WTC11 (cell line): ENCODE results near the gene FOXD3. TPM values are rescaled to one million over a fixed set of nuclear protein-coding genes. Genes with fewer than 3 reads are reported as not detected.

ENCODE experiments used
- ATAC-seq: fragments of 200-7000 bp; cut with Tn5 transposase; 2 replicates; pipeline ENCODE4 v1.10.0; 2021; ENCODE audit warnings: mild to moderate bottlenecking, moderate library complexity
- CTCF ChIA-PET: fragments of 300-600 bp; sonication (Branson Sonifier 250); formaldehyde crosslinking; loops from one replicate; lab custom pipeline; 2021; ENCODE audit warnings: antibody characterized with exemption; lab: Charles Lee
- POLR2A ChIA-PET: fragments of 350-600 bp; sonication (Branson Sonifier 250); formaldehyde crosslinking; loops from one replicate; lab custom pipeline; 2021; ENCODE audit warnings: antibody characterized with exemption; lab: Charles Lee
- DNase-seq: peaks from one replicate; pipeline ENCODE4 v3.0.0; 2021; ENCODE audit warnings: low spot score
- H3K27ac Mint-ChIP-seq: 2 replicates; pipeline ENCODE4 v1.8.0; 2021; ENCODE audit warnings: mixed read lengths
- H3K27me3 Mint-ChIP-seq: 2 replicates; pipeline ENCODE4 v1.8.0; 2021; ENCODE audit warnings: low read depth, mild to moderate bottlenecking, moderate library complexity, mixed read lengths
- H3K36me3 Mint-ChIP-seq: 2 replicates; pipeline ENCODE4 v1.8.0; 2021; ENCODE audit warnings: mixed read lengths
- H3K4me1 Mint-ChIP-seq: 2 replicates; pipeline ENCODE4 v1.8.0; 2022; ENCODE audit warnings: mixed read lengths
- H3K4me3 Mint-ChIP-seq: 2 replicates; pipeline ENCODE4 v1.8.0; 2021; ENCODE audit warnings: mild to moderate bottlenecking, moderate library complexity, mixed read lengths
- H3K9me3 Mint-ChIP-seq: 2 replicates; pipeline ENCODE4 v1.8.0; 2021; ENCODE audit warnings: mixed read lengths
- ATF1 ChIP-seq: sonication (generic); formaldehyde crosslinking; IDR thresholded peaks from 2 replicates; pipeline ENCODE4 v1.8.1; 2023; ENCODE audit warnings: mild to moderate bottlenecking, moderate library complexity, missing genetic modification reagents
- CREM ChIP-seq: sonication (generic); formaldehyde crosslinking; IDR thresholded peaks from 2 replicates; pipeline ENCODE4 v1.8.1; 2022; ENCODE audit warnings: mild to moderate bottlenecking, missing genetic modification reagents, moderate library complexity
- ETV6 ChIP-seq: sonication (generic); formaldehyde crosslinking; IDR thresholded peaks from 2 replicates; pipeline ENCODE4 v1.8.1; 2022; ENCODE audit warnings: mild to moderate bottlenecking, missing genetic modification reagents
- FOXP1 ChIP-seq: sonication (generic); formaldehyde crosslinking; IDR thresholded peaks from 2 replicates; pipeline ENCODE4 v1.8.0; 2022; ENCODE audit warnings: missing genetic modification reagents, mild to moderate bottlenecking, moderate library complexity, borderline replicate concordance
- GABPB1 ChIP-seq: sonication (generic); formaldehyde crosslinking; IDR thresholded peaks from 2 replicates; pipeline ENCODE4 v1.8.1; 2023; ENCODE audit warnings: mild to moderate bottlenecking, missing genetic modification reagents
- KAT7 ChIP-seq: sonication (generic); formaldehyde crosslinking; IDR thresholded peaks from 2 replicates; pipeline ENCODE4 v1.8.1; 2023; ENCODE audit warnings: missing genetic modification reagents, mild to moderate bottlenecking, borderline replicate concordance
- NFYB ChIP-seq: sonication (generic); formaldehyde crosslinking; conservative IDR thresholded peaks from 2 replicates; pipeline ENCODE4 v1.8.0; 2022; ENCODE audit warnings: low read depth, missing genetic modification reagents
- NR1H2 ChIP-seq: sonication (generic); formaldehyde crosslinking; IDR thresholded peaks from 2 replicates; pipeline ENCODE4 v1.9.0; 2021; ENCODE audit warnings: mild to moderate bottlenecking, moderate library complexity, missing genetic modification reagents
- NR2C2 ChIP-seq: sonication (generic); formaldehyde crosslinking; IDR thresholded peaks from 2 replicates; pipeline ENCODE4 v1.8.0; 2022; ENCODE audit warnings: mild to moderate bottlenecking, missing genetic modification reagents
- PRRX2 ChIP-seq: fragments of 250-450 bp; sonication (Bioruptor Pico); IDR thresholded peaks from 2 replicates; pipeline ENCODE4 v1.8.0; 2021; ENCODE audit warnings: mild to moderate bottlenecking
- RORB ChIP-seq: fragments of 250-450 bp; sonication (Bioruptor Pico); IDR thresholded peaks from 2 replicates; pipeline ENCODE4 v1.9.0; 2021; ENCODE audit warnings: mild to moderate bottlenecking
- TEAD4 ChIP-seq: sonication (generic); formaldehyde crosslinking; IDR thresholded peaks from 2 replicates; pipeline ENCODE4 v1.8.0; 2022; ENCODE audit warnings: mild to moderate bottlenecking, missing genetic modification reagents
- ZNF396 ChIP-seq: fragments of 250-450 bp; sonication (Bioruptor Pico); IDR thresholded peaks from 2 replicates; pipeline ENCODE4 v1.8.0; 2021; ENCODE audit warnings: mild to moderate bottlenecking, moderate library complexity, borderline replicate concordance
- total RNA-seq: library from RNA; stranded (reverse); gene quantifications from 3 replicates; pipeline ENCODE4 v1.2.3, GENCODE V29; 2021
- TF ChIP-seq, protein P1 (sequence below): fragments of 250-450 bp; sonication (Bioruptor Pico); IDR thresholded peaks from 2 replicates; pipeline ENCODE4 v1.9.0; 2021; ENCODE audit warnings: mild to moderate bottlenecking, borderline replicate concordance
- TF ChIP-seq, protein P2 (sequence below): sonication (generic); formaldehyde crosslinking; conservative IDR thresholded peaks from 2 replicates; pipeline ENCODE4 v1.8.1; 2023; ENCODE audit warnings: mild to moderate bottlenecking, low read depth, missing genetic modification reagents, moderate library complexity
- TF ChIP-seq, protein P3 (sequence below): fragments of 250-450 bp; sonication (Bioruptor Pico); IDR thresholded peaks from 2 replicates; pipeline ENCODE4 v1.8.0; 2021; ENCODE audit warnings: mild to moderate bottlenecking
- TF ChIP-seq, protein P4 (sequence below): sonication (generic); formaldehyde crosslinking; IDR thresholded peaks from 2 replicates; pipeline ENCODE4 v1.8.1; 2023; ENCODE audit warnings: mild to moderate bottlenecking, missing genetic modification reagents
- TF ChIP-seq, protein P5 (sequence below): sonication (generic); formaldehyde crosslinking; IDR thresholded peaks from 2 replicates; pipeline ENCODE4 v1.8.1; 2023; ENCODE audit warnings: mild to moderate bottlenecking, missing genetic modification reagents, moderate library complexity
- TF ChIP-seq, protein P6 (sequence below): sonication (generic); formaldehyde crosslinking; IDR thresholded peaks from 2 replicates; pipeline ENCODE4 v1.8.0; 2023; ENCODE audit warnings: missing genetic modification reagents
- TF ChIP-seq, protein P7 (sequence below): sonication (generic); formaldehyde crosslinking; IDR thresholded peaks from 2 replicates; pipeline ENCODE4 v1.8.1; 2022; ENCODE audit warnings: low read depth, mild to moderate bottlenecking, moderate library complexity, missing genetic modification reagents, borderline replicate concordance
- TF ChIP-seq, protein P8 (sequence below): sonication (generic); formaldehyde crosslinking; IDR thresholded peaks from 2 replicates; pipeline ENCODE4 v1.8.0; 2022; ENCODE audit warnings: mild to moderate bottlenecking, missing genetic modification reagents
- TF ChIP-seq, protein P9 (sequence below): sonication (generic); formaldehyde crosslinking; IDR thresholded peaks from 2 replicates; pipeline ENCODE4 v1.8.1; 2022; ENCODE audit warnings: mild to moderate bottlenecking, moderate library complexity, missing genetic modification reagents

The FOXD3 gene
- total RNA-seq, 1 experiment from 2014 or later, result 27.5 TPM

DNA sequence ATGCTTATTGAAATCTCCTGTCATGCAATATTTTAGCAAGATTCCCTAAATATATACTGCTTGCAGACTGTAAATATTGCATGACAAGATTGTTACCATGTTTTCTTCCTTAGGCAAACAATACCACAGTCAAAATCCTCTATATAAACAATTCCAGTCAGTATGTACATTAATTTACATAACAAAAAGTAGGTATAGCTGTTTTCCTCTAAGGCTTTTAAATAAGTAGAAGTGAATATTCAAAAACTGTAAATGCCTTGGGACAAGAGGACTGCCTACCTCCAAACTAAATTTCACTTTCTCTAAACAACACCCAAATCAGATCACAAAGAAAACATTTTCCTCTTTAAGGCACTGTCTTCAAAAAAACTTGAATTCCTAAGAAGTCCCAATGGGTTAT lies 17.3 kb upstream of the FOXD3 start (continued):
- TF ChIP-seq, protein P1, sequence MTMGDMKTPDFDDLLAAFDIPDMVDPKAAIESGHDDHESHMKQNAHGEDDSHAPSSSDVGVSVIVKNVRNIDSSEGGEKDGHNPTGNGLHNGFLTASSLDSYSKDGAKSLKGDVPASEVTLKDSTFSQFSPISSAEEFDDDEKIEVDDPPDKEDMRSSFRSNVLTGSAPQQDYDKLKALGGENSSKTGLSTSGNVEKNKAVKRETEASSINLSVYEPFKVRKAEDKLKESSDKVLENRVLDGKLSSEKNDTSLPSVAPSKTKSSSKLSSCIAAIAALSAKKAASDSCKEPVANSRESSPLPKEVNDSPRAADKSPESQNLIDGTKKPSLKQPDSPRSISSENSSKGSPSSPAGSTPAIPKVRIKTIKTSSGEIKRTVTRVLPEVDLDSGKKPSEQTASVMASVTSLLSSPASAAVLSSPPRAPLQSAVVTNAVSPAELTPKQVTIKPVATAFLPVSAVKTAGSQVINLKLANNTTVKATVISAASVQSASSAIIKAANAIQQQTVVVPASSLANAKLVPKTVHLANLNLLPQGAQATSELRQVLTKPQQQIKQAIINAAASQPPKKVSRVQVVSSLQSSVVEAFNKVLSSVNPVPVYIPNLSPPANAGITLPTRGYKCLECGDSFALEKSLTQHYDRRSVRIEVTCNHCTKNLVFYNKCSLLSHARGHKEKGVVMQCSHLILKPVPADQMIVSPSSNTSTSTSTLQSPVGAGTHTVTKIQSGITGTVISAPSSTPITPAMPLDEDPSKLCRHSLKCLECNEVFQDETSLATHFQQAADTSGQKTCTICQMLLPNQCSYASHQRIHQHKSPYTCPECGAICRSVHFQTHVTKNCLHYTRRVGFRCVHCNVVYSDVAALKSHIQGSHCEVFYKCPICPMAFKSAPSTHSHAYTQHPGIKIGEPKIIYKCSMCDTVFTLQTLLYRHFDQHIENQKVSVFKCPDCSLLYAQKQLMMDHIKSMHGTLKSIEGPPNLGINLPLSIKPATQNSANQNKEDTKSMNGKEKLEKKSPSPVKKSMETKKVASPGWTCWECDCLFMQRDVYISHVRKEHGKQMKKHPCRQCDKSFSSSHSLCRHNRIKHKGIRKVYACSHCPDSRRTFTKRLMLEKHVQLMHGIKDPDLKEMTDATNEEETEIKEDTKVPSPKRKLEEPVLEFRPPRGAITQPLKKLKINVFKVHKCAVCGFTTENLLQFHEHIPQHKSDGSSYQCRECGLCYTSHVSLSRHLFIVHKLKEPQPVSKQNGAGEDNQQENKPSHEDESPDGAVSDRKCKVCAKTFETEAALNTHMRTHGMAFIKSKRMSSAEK (CRISPR knock-in tag), result no peak
- TF ChIP-seq, protein P2, sequence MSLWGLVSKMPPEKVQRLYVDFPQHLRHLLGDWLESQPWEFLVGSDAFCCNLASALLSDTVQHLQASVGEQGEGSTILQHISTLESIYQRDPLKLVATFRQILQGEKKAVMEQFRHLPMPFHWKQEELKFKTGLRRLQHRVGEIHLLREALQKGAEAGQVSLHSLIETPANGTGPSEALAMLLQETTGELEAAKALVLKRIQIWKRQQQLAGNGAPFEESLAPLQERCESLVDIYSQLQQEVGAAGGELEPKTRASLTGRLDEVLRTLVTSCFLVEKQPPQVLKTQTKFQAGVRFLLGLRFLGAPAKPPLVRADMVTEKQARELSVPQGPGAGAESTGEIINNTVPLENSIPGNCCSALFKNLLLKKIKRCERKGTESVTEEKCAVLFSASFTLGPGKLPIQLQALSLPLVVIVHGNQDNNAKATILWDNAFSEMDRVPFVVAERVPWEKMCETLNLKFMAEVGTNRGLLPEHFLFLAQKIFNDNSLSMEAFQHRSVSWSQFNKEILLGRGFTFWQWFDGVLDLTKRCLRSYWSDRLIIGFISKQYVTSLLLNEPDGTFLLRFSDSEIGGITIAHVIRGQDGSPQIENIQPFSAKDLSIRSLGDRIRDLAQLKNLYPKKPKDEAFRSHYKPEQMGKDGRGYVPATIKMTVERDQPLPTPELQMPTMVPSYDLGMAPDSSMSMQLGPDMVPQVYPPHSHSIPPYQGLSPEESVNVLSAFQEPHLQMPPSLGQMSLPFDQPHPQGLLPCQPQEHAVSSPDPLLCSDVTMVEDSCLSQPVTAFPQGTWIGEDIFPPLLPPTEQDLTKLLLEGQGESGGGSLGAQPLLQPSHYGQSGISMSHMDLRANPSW (CRISPR knock-in tag), result no peak
- no peak for TF ChIP-seq ZNF396 (CRISPR knock-in tag)
- TF ChIP-seq KAT7, result no peak
- TF ChIP-seq, protein P3, sequence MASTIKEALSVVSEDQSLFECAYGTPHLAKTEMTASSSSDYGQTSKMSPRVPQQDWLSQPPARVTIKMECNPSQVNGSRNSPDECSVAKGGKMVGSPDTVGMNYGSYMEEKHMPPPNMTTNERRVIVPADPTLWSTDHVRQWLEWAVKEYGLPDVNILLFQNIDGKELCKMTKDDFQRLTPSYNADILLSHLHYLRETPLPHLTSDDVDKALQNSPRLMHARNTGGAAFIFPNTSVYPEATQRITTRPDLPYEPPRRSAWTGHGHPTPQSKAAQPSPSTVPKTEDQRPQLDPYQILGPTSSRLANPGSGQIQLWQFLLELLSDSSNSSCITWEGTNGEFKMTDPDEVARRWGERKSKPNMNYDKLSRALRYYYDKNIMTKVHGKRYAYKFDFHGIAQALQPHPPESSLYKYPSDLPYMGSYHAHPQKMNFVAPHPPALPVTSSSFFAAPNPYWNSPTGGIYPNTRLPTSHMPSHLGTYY (CRISPR knock-in tag), result no peak
- no peak for TF ChIP-seq NFYB (CRISPR knock-in tag)
- TF ChIP-seq ETV6 (CRISPR knock-in tag), result no peak
- TF ChIP-seq GABPB1 (CRISPR knock-in tag), result no peak
- TF ChIP-seq FOXP1, result no peak
- TF ChIP-seq TEAD4 (CRISPR knock-in tag), result no peak

DNA sequence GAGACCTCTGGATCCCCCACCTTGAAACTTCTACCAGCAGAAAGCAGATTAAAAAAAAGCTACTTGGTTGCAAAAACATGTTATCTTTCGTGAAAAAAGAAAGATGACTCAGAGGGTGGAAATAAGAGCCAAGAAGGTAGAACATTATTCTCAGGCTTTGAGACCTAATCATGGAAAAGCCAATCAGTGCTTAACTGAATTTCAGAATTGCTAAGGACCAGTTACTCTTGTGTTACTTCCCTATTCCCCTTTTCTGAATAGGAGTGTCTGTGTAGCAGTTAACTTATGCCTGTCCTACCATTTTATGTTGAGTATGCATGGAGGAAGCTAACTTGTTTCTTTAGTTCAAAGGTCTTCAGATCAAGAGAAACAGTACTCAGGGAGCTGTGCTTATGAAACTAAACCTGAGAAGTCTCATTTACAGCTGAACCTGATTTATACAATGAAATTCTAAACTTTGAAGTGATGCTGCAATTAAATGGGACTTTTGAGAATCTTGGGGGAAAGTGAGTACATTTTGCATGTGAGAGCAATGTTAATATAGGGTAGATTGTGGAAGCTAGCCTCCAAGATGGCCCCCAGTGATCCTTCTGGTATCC lies 15.1 kb upstream of the FOXD3 start:
- CTCF ChIA-PET, result interaction anchor here (2.6 kb wide), 1 partner anchor 10 kb away, joined by 14 read pairs; no protein-coding TSS in a partner anchor
- peaks cover 13% of the 10 kb centered on the region for H3K36me3 Mint-ChIP-seq
- peaks cover 12% of the 10 kb centered on the region for H3K9me3 Mint-ChIP-seq
- H3K4me1 Mint-ChIP-seq, result peaks cover 37% of the 10 kb centered on the region
- POLR2A ChIA-PET, result no interaction called here
- H3K27ac Mint-ChIP-seq, result no peak overlapping the region
- no peak overlapping the region for H3K4me3 Mint-ChIP-seq
- no peak for DNase-seq
- H3K27me3 Mint-ChIP-seq, result peaks cover 11% of the 10 kb centered on the region; the same call in 1 of the 2 replicates
- no peak for ATAC-seq
- no peak for TF ChIP-seq CREM (CRISPR knock-in tag)
- TF ChIP-seq RORB (CRISPR knock-in tag), result no peak
- TF ChIP-seq, protein P4, sequence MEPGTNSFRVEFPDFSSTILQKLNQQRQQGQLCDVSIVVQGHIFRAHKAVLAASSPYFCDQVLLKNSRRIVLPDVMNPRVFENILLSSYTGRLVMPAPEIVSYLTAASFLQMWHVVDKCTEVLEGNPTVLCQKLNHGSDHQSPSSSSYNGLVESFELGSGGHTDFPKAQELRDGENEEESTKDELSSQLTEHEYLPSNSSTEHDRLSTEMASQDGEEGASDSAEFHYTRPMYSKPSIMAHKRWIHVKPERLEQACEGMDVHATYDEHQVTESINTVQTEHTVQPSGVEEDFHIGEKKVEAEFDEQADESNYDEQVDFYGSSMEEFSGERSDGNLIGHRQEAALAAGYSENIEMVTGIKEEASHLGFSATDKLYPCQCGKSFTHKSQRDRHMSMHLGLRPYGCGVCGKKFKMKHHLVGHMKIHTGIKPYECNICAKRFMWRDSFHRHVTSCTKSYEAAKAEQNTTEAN (CRISPR knock-in tag), result no peak
- TF ChIP-seq, protein P5, sequence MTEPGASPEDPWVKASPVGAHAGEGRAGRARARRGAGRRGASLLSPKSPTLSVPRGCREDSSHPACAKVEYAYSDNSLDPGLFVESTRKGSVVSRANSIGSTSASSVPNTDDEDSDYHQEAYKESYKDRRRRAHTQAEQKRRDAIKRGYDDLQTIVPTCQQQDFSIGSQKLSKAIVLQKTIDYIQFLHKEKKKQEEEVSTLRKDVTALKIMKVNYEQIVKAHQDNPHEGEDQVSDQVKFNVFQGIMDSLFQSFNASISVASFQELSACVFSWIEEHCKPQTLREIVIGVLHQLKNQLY (CRISPR knock-in tag), result no peak
- no peak for TF ChIP-seq NR1H2 (CRISPR knock-in tag)
- no peak for TF ChIP-seq ATF1
- TF ChIP-seq, protein P6, sequence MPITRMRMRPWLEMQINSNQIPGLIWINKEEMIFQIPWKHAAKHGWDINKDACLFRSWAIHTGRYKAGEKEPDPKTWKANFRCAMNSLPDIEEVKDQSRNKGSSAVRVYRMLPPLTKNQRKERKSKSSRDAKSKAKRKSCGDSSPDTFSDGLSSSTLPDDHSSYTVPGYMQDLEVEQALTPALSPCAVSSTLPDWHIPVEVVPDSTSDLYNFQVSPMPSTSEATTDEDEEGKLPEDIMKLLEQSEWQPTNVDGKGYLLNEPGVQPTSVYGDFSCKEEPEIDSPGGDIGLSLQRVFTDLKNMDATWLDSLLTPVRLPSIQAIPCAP (CRISPR knock-in tag), result no peak
- TF ChIP-seq, protein P7, sequence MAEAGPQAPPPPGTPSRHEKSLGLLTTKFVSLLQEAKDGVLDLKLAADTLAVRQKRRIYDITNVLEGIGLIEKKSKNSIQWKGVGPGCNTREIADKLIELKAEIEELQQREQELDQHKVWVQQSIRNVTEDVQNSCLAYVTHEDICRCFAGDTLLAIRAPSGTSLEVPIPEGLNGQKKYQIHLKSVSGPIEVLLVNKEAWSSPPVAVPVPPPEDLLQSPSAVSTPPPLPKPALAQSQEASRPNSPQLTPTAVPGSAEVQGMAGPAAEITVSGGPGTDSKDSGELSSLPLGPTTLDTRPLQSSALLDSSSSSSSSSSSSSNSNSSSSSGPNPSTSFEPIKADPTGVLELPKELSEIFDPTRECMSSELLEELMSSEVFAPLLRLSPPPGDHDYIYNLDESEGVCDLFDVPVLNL (CRISPR knock-in tag), result no peak
- TF ChIP-seq NR2C2 (CRISPR knock-in tag), result no peak
- TF ChIP-seq, protein P8, sequence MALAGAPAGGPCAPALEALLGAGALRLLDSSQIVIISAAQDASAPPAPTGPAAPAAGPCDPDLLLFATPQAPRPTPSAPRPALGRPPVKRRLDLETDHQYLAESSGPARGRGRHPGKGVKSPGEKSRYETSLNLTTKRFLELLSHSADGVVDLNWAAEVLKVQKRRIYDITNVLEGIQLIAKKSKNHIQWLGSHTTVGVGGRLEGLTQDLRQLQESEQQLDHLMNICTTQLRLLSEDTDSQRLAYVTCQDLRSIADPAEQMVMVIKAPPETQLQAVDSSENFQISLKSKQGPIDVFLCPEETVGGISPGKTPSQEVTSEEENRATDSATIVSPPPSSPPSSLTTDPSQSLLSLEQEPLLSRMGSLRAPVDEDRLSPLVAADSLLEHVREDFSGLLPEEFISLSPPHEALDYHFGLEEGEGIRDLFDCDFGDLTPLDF, result no peak
- TF ChIP-seq PRRX2 (CRISPR knock-in tag), result no peak
- TF ChIP-seq, protein P9, sequence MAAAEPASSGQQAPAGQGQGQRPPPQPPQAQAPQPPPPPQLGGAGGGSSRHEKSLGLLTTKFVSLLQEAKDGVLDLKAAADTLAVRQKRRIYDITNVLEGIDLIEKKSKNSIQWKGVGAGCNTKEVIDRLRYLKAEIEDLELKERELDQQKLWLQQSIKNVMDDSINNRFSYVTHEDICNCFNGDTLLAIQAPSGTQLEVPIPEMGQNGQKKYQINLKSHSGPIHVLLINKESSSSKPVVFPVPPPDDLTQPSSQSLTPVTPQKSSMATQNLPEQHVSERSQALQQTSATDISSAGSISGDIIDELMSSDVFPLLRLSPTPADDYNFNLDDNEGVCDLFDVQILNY (CRISPR knock-in tag), result no peak
